PFSK-1 (cell line): ENCODE measurements around the gene SRRT.

ENCODE experiments used
- FOXP2 ChIP-seq: optimal IDR thresholded peaks from 2 replicates; pipeline ENCODE3; 2011; ENCODE audit warnings: borderline replicate concordance, control low read depth, inconsistent platforms; ENCODE audit not compliant: insufficient read depth; ENCODE audit errors: extremely low read length, extremely low read depth
- POLR2AphosphoS5 ChIP-seq: IDR thresholded peaks from 2 replicates; pipeline ENCODE4 v1.6.1; 2012; ENCODE audit warnings: low read depth, mild to moderate bottlenecking, control low read depth, low read length, moderate library complexity
- REST ChIP-seq, 2 experiments: IDR thresholded peaks; 2 replicates each; pipeline versions ENCODE4 v1.6.1 to v1.8.0; 2011 to 2012; ENCODE audit warnings: low read depth in 2 of 2, low read length in 2 of 2, control low read depth in 1 of 2, inconsistent platforms in 1 of 2, mild to moderate bottlenecking in 1 of 2, moderate library complexity in 1 of 2; ENCODE audit not compliant: insufficient read depth in 1 of 2
- SIN3A ChIP-seq: IDR thresholded peaks from 2 replicates; pipeline ENCODE4 v1.6.1; 2012; ENCODE audit warnings: mild to moderate bottlenecking, low read length, moderate library complexity, borderline replicate concordance; ENCODE audit not compliant: insufficient read depth
- TAF1 ChIP-seq: IDR thresholded peaks from 2 replicates; pipeline ENCODE4 v1.6.1; 2012; ENCODE audit warnings: low read length, control low read depth, borderline replicate concordance; ENCODE audit not compliant: insufficient read depth

SRRT gene

DNA sequence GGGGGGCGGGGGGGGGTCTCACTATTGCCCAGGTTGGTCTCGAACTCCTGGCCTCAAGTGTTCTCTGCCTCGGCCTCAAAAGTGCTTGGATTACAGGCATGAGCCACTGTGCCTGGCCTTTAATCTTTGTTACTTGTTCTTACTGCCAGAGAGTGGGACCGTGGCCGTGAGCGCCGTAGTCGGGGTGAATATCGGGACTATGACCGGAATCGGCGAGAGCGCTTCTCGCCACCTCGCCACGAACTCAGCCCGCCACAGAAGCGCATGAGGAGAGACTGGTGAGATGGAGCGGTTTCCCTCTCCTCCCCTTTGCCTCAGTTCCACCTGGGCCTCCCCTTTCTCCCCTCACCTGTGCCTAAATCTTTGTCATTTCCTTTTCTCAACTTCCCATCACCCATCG lies 6.2 kb downstream of the SRRT start:
- TF ChIP-seq TAF1 = no peak
- TF ChIP-seq SIN3A = no peak
- no peak for TF ChIP-seq POLR2AphosphoS5
- no peak for TF ChIP-seq FOXP2
- TF ChIP-seq REST (IDR thresholded peaks at IDR 0.05; ENCODE audit: insufficient read depth in 1 of 2, low read depth in 2 of 2, low read length in 2 of 2) = no peak

DNA sequence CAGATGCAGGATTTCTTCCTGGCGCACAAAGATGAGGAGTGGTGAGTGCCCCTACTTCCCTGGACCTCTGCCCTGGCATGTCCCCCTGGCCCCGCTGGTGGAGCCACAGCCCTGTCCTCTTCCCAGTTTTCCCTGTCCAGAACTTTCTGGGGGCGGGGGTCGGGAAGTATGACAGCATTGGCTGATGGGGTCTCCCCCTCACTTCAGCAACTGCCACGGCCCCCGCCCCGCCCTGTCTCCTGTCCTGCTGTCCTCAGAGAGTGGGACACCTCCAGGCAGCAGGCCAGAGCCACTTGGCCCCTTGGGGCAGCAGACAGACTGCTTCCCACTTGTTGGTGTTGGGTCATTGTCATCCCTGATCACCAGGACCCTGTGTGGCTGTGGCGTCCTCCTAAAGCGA lies 7.3 kb downstream of the SRRT start:
- no peak for TF ChIP-seq FOXP2
- no peak for TF ChIP-seq POLR2AphosphoS5
- no peak for TF ChIP-seq REST (IDR thresholded peaks at IDR 0.05; ENCODE audit: insufficient read depth in 1 of 2, low read depth in 2 of 2, low read length in 2 of 2)
- TF ChIP-seq SIN3A = no peak
- no peak for TF ChIP-seq TAF1

DNA sequence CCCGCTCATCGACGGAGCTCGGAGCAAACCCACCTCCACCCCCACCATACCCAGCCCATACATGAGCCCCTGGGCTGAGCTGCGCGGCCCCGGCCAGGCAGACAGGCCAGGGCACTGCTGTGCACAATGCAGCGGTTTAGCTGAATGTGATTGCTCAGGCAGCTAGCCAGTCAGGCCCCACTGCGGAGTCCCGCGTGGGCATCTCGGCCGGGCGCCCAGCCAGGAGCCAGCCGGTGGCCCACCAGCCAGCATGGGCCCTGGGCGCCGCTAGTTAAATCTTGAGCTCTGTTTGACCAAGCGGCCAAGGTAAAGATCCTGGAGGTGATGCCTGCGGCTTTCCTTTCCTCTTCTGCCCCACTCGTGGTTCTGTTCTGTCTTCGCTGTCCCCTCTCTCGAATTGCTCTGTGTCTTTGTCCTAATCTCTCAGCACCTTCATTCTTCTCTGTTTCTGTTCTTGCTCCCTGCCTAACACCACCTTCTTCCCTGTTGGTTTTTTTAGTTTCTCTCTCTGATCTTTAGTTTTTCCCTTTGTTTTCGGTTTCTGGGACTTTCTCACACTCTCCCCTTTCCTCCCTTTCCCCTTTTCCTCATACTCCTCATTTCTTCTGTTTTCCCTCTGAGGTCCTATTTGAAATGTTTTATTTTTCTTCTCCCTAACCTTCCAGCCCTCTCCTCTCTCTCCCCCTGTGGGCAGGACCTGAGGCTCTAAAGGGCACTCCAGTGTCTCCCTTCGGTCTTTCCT lies 8.1 kb downstream of the SRRT start:
- TF ChIP-seq REST (IDR thresholded peaks at IDR 0.05; ENCODE audit: insufficient read depth in 1 of 2, low read depth in 2 of 2, low read length in 2 of 2) (no peak), POLR2AphosphoS5 (no peak), FOXP2 (no peak), TAF1 (no peak), SIN3A (no peak)

- no peak for TF ChIP-seq SIN3A
- no peak for TF ChIP-seq FOXP2
- no peak for TF ChIP-seq REST (IDR thresholded peaks at IDR 0.05; ENCODE audit: insufficient read depth in 1 of 2, low read depth in 2 of 2, low read length in 2 of 2)
- no peak for TF ChIP-seq POLR2AphosphoS5
- no peak for TF ChIP-seq TAF1
Measured at GRCh38 chr7:100884736-100885439, 10.0 kb downstream of the SRRT start.
